ENCODE results near the gene PRRG4. TPM values are rescaled to one million over a fixed set of nuclear protein-coding genes. Genes with fewer than 3 reads are reported as not detected.

Gene PRRG4
- total RNA-seq, 2 donors from 2014 or later: 2.9 to 3.7 TPM

DNA sequence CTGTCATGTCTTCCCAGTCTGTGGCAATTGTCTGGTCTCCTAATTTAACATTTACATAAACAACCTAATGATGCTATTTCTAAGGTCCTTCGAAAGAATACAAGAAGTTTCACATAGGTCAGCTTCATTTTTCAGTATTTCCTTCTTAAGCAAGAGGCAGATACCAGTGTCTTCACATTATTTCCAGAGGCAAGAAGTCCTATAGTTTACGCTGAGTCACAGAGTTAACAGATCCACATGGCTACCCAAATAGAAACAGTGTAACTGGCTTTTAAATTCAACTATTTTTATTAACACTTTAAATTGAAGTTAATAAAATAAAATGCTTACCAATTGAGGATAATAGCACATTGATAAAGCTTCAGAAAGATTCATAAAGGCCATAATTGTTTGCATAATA, 10.9 kb downstream of the PRRG4 start:
- Histone ChIP-seq H3K9me3 (ENCODE audit: control insufficient read depth, low read length) (no peaks in the 10 kb centered on the region), H3K9ac (ENCODE audit: extremely low read depth, low read length, poor library complexity, severe bottlenecking) (no peak overlapping the region), H3K27ac (ENCODE audit: low read depth, low read length) (no peak overlapping the region), H3K4me1 (ENCODE audit: control insufficient read depth, insufficient read depth, low read length) (no peaks in the 10 kb centered on the region), H3K36me3 (ENCODE audit: control insufficient read depth, insufficient read depth, low read length) (no peaks in the 10 kb centered on the region), H3K27me3 (ENCODE audit: control insufficient read depth, insufficient read depth, low read length, poor library complexity, severe bottlenecking) (no peaks in the 10 kb centered on the region), H3K4me3 (ENCODE audit: low read length) (no peak overlapping the region)
- Mint-ChIP-seq H3K36me3 (ENCODE audit: low read depth) (no peaks in the 10 kb centered on the region), H3K27ac (peak overlapping the region; percentile 56), H3K27me3 (ENCODE audit: insufficient read depth) (no peaks in the 10 kb centered on the region), H3K4me1 (peaks cover 4% of the 10 kb centered on the region), H3K4me3 (no peak overlapping the region), H3K9me3 (no peaks in the 10 kb centered on the region)
- no peak for DNase-seq
- 91 to 100% methylated on average over 2 of the region's 2 CpGs for WGBS, 2 experiments (ENCODE audit: insufficient coverage in 1 of 2, insufficient read length in 1 of 2)
- TF ChIP-seq, protein P1, sequence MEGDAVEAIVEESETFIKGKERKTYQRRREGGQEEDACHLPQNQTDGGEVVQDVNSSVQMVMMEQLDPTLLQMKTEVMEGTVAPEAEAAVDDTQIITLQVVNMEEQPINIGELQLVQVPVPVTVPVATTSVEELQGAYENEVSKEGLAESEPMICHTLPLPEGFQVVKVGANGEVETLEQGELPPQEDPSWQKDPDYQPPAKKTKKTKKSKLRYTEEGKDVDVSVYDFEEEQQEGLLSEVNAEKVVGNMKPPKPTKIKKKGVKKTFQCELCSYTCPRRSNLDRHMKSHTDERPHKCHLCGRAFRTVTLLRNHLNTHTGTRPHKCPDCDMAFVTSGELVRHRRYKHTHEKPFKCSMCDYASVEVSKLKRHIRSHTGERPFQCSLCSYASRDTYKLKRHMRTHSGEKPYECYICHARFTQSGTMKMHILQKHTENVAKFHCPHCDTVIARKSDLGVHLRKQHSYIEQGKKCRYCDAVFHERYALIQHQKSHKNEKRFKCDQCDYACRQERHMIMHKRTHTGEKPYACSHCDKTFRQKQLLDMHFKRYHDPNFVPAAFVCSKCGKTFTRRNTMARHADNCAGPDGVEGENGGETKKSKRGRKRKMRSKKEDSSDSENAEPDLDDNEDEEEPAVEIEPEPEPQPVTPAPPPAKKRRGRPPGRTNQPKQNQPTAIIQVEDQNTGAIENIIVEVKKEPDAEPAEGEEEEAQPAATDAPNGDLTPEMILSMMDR (conservative IDR thresholded peaks at IDR 0.05): no peak

- Mint-ChIP-seq H3K4me1 (peaks cover 4% of the 10 kb centered on the region), H3K9me3 (no peaks in the 10 kb centered on the region), H3K27me3 (ENCODE audit: insufficient read depth) (no peaks in the 10 kb centered on the region), H3K4me3 (no peak overlapping the region), H3K36me3 (ENCODE audit: low read depth) (peaks cover 5% of the 10 kb centered on the region), H3K27ac (no peak overlapping the region)
- Histone ChIP-seq H3K36me3 (ENCODE audit: control insufficient read depth, insufficient read depth, low read length) (no peaks in the 10 kb centered on the region), H3K9ac (ENCODE audit: extremely low read depth, low read length, poor library complexity, severe bottlenecking) (no peak overlapping the region), H3K27me3 (ENCODE audit: control insufficient read depth, insufficient read depth, low read length, poor library complexity, severe bottlenecking) (no peaks in the 10 kb centered on the region), H3K27ac (ENCODE audit: low read depth, low read length) (no peak overlapping the region), H3K9me3 (ENCODE audit: control insufficient read depth, low read length) (no peaks in the 10 kb centered on the region), H3K4me1 (ENCODE audit: control insufficient read depth, insufficient read depth, low read length) (no peaks in the 10 kb centered on the region), H3K4me3 (ENCODE audit: low read length) (no peak overlapping the region)
- TF ChIP-seq, protein P1 (conservative IDR thresholded peaks at IDR 0.05): no peak
- no peak for DNase-seq
- 89 to 92% methylated on average over 2 of the region's 3 CpGs for WGBS, 2 experiments (ENCODE audit: insufficient coverage in 1 of 2, insufficient read length in 1 of 2)
These were observed 13.8 kb downstream of the PRRG4 start for GRCh38 chr11:32843544-32843943.

GRCh38 chr11:32847511-32847910, 17.8 kb downstream of the PRRG4 start:
- Histone ChIP-seq H3K36me3 (ENCODE audit: control insufficient read depth, insufficient read depth, low read length) (no peaks in the 10 kb centered on the region), H3K9ac (ENCODE audit: extremely low read depth, low read length, poor library complexity, severe bottlenecking) (no peak overlapping the region), H3K27me3 (ENCODE audit: control insufficient read depth, insufficient read depth, low read length, poor library complexity, severe bottlenecking) (no peaks in the 10 kb centered on the region), H3K4me3 (ENCODE audit: low read length) (no peak overlapping the region), H3K27ac (ENCODE audit: low read depth, low read length) (no peak overlapping the region), H3K9me3 (ENCODE audit: control insufficient read depth, low read length) (no peaks in the 10 kb centered on the region), H3K4me1 (ENCODE audit: control insufficient read depth, insufficient read depth, low read length) (no peaks in the 10 kb centered on the region)
- TF ChIP-seq, protein P1 (conservative IDR thresholded peaks at IDR 0.05): no peak
- Mint-ChIP-seq H3K4me3 (no peak overlapping the region), H3K4me1 (peaks cover 5% of the 10 kb centered on the region), H3K27ac (no peak overlapping the region), H3K9me3 (no peaks in the 10 kb centered on the region), H3K27me3 (ENCODE audit: insufficient read depth) (no peaks in the 10 kb centered on the region), H3K36me3 (ENCODE audit: low read depth) (peaks cover 6% of the 10 kb centered on the region)
- 92 to 100% methylated on average over 1 to 2 of the region's 2 CpGs for WGBS, 2 experiments (ENCODE audit: insufficient coverage in 1 of 2, insufficient read length in 1 of 2)
- no peak for DNase-seq

Data from endodermal cell (in vitro differentiated cells).